ENCODE measurements around the gene PRH2.

- TF ChIP-seq CTCF (IDR thresholded peaks at IDR 0.05) (no peak), POLR2A (IDR thresholded peaks at IDR 0.05) (no peak), EP300 (IDR thresholded peaks at IDR 0.05) (no peak)
Observed at GRCh38 chr12:10900972-10901371, 28.1 kb upstream of the PRH2 start.
